PFSK-1 (cell line): ENCODE data around the gene CCDC191.

Experiments
- FOXP2 ChIP-seq: optimal IDR thresholded peaks from 2 replicates; pipeline ENCODE3; 2011; ENCODE audit warnings: borderline replicate concordance, control low read depth, inconsistent platforms; ENCODE audit not compliant: insufficient read depth; ENCODE audit errors: extremely low read length, extremely low read depth
- POLR2AphosphoS5 ChIP-seq: IDR thresholded peaks from 2 replicates; pipeline ENCODE4 v1.6.1; 2012; ENCODE audit warnings: low read depth, mild to moderate bottlenecking, control low read depth, low read length, moderate library complexity
- REST ChIP-seq, 2 experiments: IDR thresholded peaks; 2 replicates each; pipeline versions ENCODE4 v1.6.1 to v1.8.0; 2011 to 2012; ENCODE audit warnings: low read depth in 2 of 2, low read length in 2 of 2, control low read depth in 1 of 2, inconsistent platforms in 1 of 2, mild to moderate bottlenecking in 1 of 2, moderate library complexity in 1 of 2; ENCODE audit not compliant: insufficient read depth in 1 of 2
- SIN3A ChIP-seq: IDR thresholded peaks from 2 replicates; pipeline ENCODE4 v1.6.1; 2012; ENCODE audit warnings: mild to moderate bottlenecking, low read length, moderate library complexity, borderline replicate concordance; ENCODE audit not compliant: insufficient read depth
- TAF1 ChIP-seq: IDR thresholded peaks from 2 replicates; pipeline ENCODE4 v1.6.1; 2012; ENCODE audit warnings: low read length, control low read depth, borderline replicate concordance; ENCODE audit not compliant: insufficient read depth

CCDC191 gene

GRCh38 chr3:114086356-114086755 lies 30.0 kb upstream of the CCDC191 start:
- TF ChIP-seq REST (IDR thresholded peaks at IDR 0.05; ENCODE audit: insufficient read depth in 1 of 2, low read depth in 2 of 2, low read length in 2 of 2): no peak
- no peak for TF ChIP-seq SIN3A
- TF ChIP-seq FOXP2: no peak
- TF ChIP-seq POLR2AphosphoS5: no peak
- TF ChIP-seq TAF1: no peak

GRCh38 chr3:114083112-114083511 lies 26.8 kb upstream of the CCDC191 start:
- TF ChIP-seq REST (IDR thresholded peaks at IDR 0.05; ENCODE audit: insufficient read depth in 1 of 2, low read depth in 2 of 2, low read length in 2 of 2) (no peak), POLR2AphosphoS5 (no peak), FOXP2 (no peak), SIN3A (no peak), TAF1 (no peak)

GRCh38 chr3:114081037-114081436 lies 24.7 kb upstream of the CCDC191 start:
- TF ChIP-seq TAF1 (no peak), REST (IDR thresholded peaks at IDR 0.05; ENCODE audit: insufficient read depth in 1 of 2, low read depth in 2 of 2, low read length in 2 of 2) (no peak), POLR2AphosphoS5 (no peak), FOXP2 (no peak), SIN3A (no peak)

- TF ChIP-seq TAF1 (no peak), REST (IDR thresholded peaks at IDR 0.05; ENCODE audit: insufficient read depth in 1 of 2, low read depth in 2 of 2, low read length in 2 of 2) (no peak), FOXP2 (no peak), SIN3A (no peak), POLR2AphosphoS5 (no peak)
Measured at GRCh38 chr3:114080201-114080600, 23.9 kb upstream of the CCDC191 start.

GRCh38 chr3:114079761-114080160 lies 23.4 kb upstream of the CCDC191 start:
- TF ChIP-seq FOXP2 (no peak), TAF1 (no peak), REST (IDR thresholded peaks at IDR 0.05; ENCODE audit: insufficient read depth in 1 of 2, low read depth in 2 of 2, low read length in 2 of 2) (no peak), SIN3A (no peak), POLR2AphosphoS5 (no peak)
